Measurements from ENCODE around the gene SLC16A4.

- TF ChIP-seq, protein P1, sequence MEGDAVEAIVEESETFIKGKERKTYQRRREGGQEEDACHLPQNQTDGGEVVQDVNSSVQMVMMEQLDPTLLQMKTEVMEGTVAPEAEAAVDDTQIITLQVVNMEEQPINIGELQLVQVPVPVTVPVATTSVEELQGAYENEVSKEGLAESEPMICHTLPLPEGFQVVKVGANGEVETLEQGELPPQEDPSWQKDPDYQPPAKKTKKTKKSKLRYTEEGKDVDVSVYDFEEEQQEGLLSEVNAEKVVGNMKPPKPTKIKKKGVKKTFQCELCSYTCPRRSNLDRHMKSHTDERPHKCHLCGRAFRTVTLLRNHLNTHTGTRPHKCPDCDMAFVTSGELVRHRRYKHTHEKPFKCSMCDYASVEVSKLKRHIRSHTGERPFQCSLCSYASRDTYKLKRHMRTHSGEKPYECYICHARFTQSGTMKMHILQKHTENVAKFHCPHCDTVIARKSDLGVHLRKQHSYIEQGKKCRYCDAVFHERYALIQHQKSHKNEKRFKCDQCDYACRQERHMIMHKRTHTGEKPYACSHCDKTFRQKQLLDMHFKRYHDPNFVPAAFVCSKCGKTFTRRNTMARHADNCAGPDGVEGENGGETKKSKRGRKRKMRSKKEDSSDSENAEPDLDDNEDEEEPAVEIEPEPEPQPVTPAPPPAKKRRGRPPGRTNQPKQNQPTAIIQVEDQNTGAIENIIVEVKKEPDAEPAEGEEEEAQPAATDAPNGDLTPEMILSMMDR (IDR thresholded peaks at IDR 0.05) = no peak
- TF ChIP-seq ELF4 (CRISPR knock-in tag; IDR thresholded peaks at IDR 0.05; ENCODE audit: low read depth) = no peak
- no peak for TF ChIP-seq CREM (CRISPR knock-in tag; IDR thresholded peaks at IDR 0.05)
- TF ChIP-seq RELA (CRISPR knock-in tag; IDR thresholded peaks at IDR 0.05; ENCODE audit: borderline replicate concordance) = no peak
- TF ChIP-seq, protein P2, sequence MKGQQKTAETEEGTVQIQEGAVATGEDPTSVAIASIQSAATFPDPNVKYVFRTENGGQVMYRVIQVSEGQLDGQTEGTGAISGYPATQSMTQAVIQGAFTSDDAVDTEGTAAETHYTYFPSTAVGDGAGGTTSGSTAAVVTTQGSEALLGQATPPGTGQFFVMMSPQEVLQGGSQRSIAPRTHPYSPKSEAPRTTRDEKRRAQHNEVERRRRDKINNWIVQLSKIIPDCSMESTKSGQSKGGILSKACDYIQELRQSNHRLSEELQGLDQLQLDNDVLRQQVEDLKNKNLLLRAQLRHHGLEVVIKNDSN (CRISPR knock-in tag; IDR thresholded peaks at IDR 0.05) = no peak
- TF ChIP-seq SP1 (CRISPR knock-in tag; conservative IDR thresholded peaks at IDR 0.05) = no peak
- TF ChIP-seq, protein P3, sequence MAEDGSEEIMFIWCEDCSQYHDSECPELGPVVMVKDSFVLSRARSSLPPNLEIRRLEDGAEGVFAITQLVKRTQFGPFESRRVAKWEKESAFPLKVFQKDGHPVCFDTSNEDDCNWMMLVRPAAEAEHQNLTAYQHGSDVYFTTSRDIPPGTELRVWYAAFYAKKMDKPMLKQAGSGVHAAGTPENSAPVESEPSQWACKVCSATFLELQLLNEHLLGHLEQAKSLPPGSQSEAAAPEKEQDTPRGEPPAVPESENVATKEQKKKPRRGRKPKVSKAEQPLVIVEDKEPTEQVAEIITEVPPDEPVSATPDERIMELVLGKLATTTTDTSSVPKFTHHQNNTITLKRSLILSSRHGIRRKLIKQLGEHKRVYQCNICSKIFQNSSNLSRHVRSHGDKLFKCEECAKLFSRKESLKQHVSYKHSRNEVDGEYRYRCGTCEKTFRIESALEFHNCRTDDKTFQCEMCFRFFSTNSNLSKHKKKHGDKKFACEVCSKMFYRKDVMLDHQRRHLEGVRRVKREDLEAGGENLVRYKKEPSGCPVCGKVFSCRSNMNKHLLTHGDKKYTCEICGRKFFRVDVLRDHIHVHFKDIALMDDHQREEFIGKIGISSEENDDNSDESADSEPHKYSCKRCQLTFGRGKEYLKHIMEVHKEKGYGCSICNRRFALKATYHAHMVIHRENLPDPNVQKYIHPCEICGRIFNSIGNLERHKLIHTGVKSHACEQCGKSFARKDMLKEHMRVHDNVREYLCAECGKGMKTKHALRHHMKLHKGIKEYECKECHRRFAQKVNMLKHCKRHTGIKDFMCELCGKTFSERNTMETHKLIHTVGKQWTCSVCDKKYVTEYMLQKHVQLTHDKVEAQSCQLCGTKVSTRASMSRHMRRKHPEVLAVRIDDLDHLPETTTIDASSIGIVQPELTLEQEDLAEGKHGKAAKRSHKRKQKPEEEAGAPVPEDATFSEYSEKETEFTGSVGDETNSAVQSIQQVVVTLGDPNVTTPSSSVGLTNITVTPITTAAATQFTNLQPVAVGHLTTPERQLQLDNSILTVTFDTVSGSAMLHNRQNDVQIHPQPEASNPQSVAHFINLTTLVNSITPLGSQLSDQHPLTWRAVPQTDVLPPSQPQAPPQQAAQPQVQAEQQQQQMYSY (CRISPR knock-in tag; IDR thresholded peaks at IDR 0.05) = no peak
- TF ChIP-seq CBFB (CRISPR knock-in tag; IDR thresholded peaks at IDR 0.05; ENCODE audit: low read depth) = no peak
Observed at GRCh38 chr1:110390096-110390495, 730 bp downstream of the SLC16A4 start.
